Omental fat pad (tissue), 4 donors: ENCODE results near the gene SUN1. TPM values are rescaled to one million over a fixed set of nuclear protein-coding genes. Genes with fewer than 3 reads are reported as not detected.
"Not testable (repeated sequence)": the region's sequence is repeated elsewhere in the genome, so short reads cannot be mapped to it uniquely, and the experiment has no call there.

Source experiments
- ATAC-seq: fragments of 150-250 bp; one replicate; pipeline ENCODE4 v1.9.1; 2016; ENCODE audit warnings: mild to moderate bottlenecking, moderate library complexity; ENCODE audit not compliant: low FRiP score
- DNase-seq: peaks from one replicate; pipeline ENCODE4 v3.0.0-alpha.2; 2019; ENCODE audit warnings: low spot score
- total RNA-seq, 4 donors: library from RNA; depleted of rRNA; stranded (reverse); fragments of >200 nt; gene quantifications; one replicate each; pipeline ENCODE4 v1.1.0, GENCODE V29; 2016
- TF ChIP-seq, protein P1 (sequence below), 3 donors: fragments of 450-650 bp; IDR thresholded peaks; one replicate each; pipeline ENCODE4 v1.5.1; 2016 to 2017; ENCODE audit warnings: antibody characterized with exemption in 3 of 3, mild to moderate bottlenecking in 3 of 3, moderate library complexity in 2 of 3

Gene SUN1
- total RNA-seq, 4 donors from 2014 or later: 124 to 245 (median 174) TPM

DNA sequence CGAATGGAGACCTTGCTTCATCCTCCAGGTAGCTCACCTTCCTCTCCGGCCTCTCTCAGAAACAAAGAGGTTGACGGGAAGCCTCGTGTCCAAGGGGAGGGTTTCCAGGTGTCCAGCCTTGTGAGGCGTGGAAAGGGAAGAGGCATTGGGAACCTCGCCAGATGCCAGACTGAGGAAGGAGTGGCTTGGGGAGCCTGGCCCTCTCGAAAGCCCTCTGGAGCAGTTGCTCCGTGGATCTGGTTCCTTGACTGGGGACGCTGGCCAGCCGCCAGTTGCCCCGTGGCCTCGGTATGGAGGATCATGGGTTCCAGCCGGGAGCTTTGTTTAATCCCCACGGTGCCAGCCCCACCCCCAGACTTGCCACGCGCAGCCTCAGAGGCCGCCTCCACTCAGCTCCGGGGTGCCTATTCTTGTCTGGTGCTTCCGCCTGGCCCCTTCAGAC lies 30.3 kb upstream of the SUN1 start:
- TF ChIP-seq, protein P1, sequence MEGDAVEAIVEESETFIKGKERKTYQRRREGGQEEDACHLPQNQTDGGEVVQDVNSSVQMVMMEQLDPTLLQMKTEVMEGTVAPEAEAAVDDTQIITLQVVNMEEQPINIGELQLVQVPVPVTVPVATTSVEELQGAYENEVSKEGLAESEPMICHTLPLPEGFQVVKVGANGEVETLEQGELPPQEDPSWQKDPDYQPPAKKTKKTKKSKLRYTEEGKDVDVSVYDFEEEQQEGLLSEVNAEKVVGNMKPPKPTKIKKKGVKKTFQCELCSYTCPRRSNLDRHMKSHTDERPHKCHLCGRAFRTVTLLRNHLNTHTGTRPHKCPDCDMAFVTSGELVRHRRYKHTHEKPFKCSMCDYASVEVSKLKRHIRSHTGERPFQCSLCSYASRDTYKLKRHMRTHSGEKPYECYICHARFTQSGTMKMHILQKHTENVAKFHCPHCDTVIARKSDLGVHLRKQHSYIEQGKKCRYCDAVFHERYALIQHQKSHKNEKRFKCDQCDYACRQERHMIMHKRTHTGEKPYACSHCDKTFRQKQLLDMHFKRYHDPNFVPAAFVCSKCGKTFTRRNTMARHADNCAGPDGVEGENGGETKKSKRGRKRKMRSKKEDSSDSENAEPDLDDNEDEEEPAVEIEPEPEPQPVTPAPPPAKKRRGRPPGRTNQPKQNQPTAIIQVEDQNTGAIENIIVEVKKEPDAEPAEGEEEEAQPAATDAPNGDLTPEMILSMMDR (IDR thresholded peaks at IDR 0.05): no peak
- ATAC-seq: peak; percentile 72
- no peak for DNase-seq

DNA sequence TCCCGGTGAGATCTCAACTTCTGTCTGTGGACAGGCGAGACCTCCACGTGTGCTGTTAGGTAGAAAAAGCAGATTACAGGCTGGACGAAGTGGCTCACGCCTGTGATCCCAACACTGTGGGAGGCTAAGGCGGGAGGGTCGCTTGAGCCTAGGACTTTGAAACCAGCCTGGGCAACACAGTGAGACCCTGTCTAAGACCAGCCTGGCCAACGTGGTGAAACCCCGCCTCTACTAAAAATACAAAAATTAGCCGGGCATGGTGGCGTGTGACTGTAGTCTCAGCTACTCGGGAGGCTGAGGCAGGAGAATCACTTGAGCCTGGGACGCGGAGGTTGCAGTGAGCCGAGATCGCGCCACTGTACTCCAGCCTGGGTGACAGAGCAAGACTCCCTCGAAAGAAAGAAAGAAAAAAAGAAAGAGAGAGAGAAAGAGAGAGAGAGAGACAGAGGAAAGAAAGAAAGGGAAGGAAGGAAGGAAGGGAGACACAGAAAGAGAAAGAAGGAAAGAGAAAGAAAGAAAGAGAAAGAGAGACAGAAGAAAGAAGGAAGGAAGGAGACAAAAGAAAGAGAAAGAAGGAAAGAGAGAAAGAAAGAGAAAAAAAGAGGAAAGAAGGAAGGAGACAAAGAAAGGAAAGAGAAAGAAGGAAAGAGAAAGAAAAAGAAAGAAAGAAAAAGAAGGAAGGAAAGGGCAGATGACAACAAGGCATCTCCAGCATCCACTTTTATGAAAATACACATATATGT lies 29.6 kb upstream of the SUN1 start:
- DNase-seq (no peak), ATAC-seq (peak; percentile 24)
- TF ChIP-seq, protein P1 (IDR thresholded peaks at IDR 0.05): no peak

DNA sequence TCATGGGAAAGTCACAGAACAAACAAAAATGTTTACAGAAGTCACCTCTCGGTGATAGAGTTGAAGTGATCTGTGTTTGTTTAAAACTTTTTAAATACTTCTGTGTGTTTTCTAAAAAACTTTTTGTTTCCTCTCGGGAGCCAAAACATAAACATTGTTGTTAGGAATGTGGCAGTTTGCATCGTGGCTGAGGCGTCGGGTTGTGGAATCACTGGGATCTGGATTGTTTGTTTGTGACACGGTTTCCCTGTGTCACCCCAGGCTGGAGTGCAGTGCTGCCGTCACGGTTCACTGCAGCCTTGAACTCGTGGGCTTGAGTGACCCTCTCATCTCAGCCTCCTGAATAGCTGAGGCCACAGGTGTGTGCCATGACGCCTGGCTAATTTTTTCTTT lies 29.0 kb upstream of the SUN1 start:
- TF ChIP-seq, protein P1 (IDR thresholded peaks at IDR 0.05): no peak
- DNase-seq: no peak
- ATAC-seq: no peak

DNA sequence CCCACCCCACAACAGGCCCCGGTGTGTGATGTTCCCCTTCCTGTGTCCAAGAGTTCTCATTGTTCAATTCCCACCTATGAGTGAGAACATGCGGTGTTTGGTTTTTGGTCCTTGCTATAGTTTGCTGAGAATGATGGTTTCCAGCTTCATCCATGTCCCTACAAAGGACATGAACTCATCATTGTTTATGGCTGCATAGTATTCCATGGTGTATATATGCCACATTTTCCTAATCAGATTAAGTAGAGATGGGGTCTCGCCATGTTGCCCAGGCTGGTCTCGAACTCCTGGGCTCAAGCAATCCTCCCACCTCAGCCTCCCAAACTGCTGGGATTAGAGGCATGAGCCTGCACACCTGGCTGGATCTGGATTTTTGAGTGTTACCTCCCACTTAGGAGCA lies 28.5 kb upstream of the SUN1 start:
- DNase-seq, ATAC-seq: not testable (repeated sequence)

DNA sequence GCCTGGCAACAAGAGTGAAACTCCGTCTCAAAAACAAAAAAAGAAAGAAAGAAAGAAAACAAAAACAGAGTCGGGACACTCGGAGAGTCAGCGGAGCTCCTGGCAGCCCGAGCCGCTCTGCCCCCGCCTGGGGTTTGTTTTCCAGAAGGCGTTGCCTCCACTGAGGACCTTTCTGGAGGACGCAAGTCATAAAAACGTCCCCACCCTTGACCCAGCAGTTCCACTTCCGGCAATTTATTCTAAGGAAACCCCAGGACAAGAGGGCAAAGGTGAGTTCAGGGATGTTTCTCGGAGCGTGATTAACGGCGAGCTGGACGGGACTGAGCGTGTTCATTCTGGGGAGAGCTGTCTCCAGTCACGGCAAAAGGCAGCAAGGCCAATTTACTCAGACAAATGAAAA lies 27.0 kb upstream of the SUN1 start:
- DNase-seq (no peak), ATAC-seq (no peak)
- TF ChIP-seq, protein P1 (IDR thresholded peaks at IDR 0.05): no peak

DNA sequence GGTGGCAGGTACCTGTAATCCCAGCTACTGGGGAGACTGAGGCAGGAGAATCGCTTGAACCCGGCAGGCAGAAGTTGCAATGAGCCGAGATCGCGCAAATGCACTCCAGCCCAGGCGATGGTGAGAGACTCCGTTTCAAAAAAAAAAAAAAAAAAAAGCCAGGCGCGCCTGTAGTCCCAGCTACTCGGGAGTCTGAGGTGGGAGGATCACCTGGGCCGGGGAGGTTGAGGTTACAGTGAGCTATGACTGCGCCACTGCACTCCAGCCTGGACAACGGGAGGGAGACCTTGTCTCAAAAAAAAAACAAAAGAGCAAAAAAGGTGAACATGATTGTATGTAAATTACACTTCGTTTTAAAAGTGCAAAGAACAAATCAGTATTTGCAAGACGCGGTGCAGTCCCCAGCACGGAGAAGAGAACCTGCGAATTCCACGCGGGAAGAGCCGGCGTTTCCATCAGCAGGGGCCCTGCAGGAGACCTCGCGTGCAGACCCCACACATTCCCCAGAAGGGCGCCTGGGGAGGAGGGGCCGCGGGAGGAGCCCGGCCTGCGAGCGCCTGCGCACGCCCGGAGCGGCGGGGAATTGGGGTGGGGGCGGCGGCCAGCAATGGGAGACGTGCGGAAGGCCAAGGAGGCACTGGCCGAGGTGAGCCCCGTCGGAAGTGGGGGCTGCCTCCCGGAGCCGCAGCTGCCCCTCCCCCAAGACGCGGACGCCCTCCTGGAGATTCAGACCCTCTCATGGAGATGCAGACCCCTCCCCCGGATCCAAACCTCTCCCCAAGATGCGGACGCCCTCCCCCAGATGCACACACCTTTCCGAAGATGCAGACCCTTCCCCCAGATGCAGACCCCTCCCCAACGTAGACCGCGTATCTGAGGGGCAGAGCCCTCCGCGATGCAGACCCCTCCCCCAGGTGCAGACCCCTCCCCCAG lies 16.7 kb upstream of the SUN1 start:
- TF ChIP-seq, protein P1 (IDR thresholded peaks at IDR 0.05): no peak
- DNase-seq (no peak), ATAC-seq (no peak)

DNA sequence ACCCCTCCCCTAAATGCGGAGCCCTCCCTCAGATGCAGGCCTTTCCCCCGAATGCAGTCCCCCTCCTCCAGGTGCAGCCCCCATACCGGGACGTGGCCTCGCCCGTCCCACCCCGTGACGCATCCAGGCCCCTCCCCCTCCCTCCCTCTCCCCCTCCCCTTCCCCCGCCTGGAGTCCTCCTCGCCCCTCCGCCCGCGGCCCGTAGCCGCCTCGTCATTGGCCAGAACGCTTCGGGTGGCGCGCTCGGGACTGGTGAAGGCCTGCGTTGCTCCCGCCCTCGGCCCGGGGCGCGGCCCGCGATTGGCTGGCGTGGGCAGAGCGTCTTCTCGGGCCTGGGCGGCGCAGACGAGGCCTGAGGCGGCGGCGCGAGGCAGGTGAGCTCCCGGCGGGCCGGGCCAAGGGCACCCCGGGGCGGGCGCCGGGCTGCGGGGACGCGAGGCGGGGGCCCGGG lies 16.0 kb upstream of the SUN1 start:
- DNase-seq (peak; percentile 83), ATAC-seq (peak; percentile 93)
- TF ChIP-seq, protein P1 (IDR thresholded peaks at IDR 0.05): no peak
